WERI-Rb-1 (cell line): ENCODE measurements around the gene NOL9.

Experiments used
- DNase-seq: peaks from one replicate; pipeline ENCODE4 v3.0.0-alpha.2; 2020
- H3K27ac ChIP-seq: fragments of 250-450 bp; sonication (Bioruptor Pico); 2 replicates; pipeline ENCODE4 v1.5.1; 2020; ENCODE audit warnings: mild to moderate bottlenecking, moderate library complexity
- H3K27me3 ChIP-seq: fragments of 250-450 bp; sonication (Bioruptor Pico); 2 replicates; pipeline ENCODE4 v1.5.1; 2021; ENCODE audit warnings: mild to moderate bottlenecking, low read depth, moderate library complexity; ENCODE audit not compliant: insufficient read depth, severe bottlenecking
- H3K36me3 ChIP-seq: fragments of 250-450 bp; sonication (Bioruptor Pico); 2 replicates; pipeline ENCODE4 v1.5.1; 2020; ENCODE audit warnings: mild to moderate bottlenecking, moderate library complexity
- H3K4me3 ChIP-seq: 2 replicates; pipeline ENCODE4 v1.5.1; 2011; ENCODE audit warnings: low read depth, mild to moderate bottlenecking, control low read depth, low read length
- H3K9me3 ChIP-seq: fragments of 250-450 bp; sonication (Bioruptor Pico); 2 replicates; pipeline ENCODE4 v1.5.1; 2021; ENCODE audit warnings: mild to moderate bottlenecking, moderate library complexity; ENCODE audit not compliant: severe bottlenecking
- TF ChIP-seq, protein P1 (sequence below): IDR thresholded peaks from 2 replicates; pipeline ENCODE4 v1.5.1; 2011; ENCODE audit warnings: low read depth, mild to moderate bottlenecking, control low read depth, inconsistent platforms, low read length

NOL9 gene

DNA sequence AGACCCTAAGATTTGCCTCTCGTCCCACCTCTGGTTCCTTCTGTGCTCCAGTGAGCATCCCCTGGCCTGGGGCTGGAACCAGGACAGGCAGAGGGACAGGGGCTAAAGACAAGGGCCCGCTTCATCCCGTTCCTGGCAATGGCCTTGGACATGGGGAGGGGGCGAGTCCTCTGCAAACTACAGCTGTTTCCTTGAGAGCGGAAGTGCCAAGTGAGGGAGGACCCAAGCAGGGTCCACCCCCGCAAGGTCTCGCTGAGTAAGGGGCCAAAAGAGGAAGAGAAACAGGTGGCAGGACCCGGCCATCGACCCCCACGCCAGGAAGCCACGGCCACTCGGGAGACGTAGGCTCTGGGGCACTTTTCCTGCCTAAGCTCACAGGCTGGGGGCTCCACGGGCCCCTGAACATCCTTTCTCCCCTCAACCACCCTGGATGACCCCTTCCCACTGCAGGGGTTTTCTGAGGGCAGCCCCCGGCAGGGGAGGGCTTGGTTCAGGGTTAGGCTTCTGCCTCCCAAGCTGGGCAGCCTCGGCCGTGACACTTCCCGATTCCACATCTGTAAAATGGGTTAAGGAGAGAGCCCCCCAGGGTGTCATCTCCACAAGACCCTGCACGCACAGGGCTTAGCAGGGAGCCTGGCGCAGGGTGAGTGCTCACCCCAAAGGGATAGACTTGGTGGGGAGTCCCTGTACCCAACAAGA, 44.9 kb downstream of the NOL9 start:
- no peak for DNase-seq
- Histone ChIP-seq H3K4me3 (no peak overlapping the region), H3K27ac (no peak overlapping the region), H3K9me3 (no peaks in the 10 kb centered on the region), H3K27me3 (no peaks in the 10 kb centered on the region), H3K36me3 (no peaks in the 10 kb centered on the region)
- TF ChIP-seq, protein P1, sequence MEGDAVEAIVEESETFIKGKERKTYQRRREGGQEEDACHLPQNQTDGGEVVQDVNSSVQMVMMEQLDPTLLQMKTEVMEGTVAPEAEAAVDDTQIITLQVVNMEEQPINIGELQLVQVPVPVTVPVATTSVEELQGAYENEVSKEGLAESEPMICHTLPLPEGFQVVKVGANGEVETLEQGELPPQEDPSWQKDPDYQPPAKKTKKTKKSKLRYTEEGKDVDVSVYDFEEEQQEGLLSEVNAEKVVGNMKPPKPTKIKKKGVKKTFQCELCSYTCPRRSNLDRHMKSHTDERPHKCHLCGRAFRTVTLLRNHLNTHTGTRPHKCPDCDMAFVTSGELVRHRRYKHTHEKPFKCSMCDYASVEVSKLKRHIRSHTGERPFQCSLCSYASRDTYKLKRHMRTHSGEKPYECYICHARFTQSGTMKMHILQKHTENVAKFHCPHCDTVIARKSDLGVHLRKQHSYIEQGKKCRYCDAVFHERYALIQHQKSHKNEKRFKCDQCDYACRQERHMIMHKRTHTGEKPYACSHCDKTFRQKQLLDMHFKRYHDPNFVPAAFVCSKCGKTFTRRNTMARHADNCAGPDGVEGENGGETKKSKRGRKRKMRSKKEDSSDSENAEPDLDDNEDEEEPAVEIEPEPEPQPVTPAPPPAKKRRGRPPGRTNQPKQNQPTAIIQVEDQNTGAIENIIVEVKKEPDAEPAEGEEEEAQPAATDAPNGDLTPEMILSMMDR: no peak

DNA sequence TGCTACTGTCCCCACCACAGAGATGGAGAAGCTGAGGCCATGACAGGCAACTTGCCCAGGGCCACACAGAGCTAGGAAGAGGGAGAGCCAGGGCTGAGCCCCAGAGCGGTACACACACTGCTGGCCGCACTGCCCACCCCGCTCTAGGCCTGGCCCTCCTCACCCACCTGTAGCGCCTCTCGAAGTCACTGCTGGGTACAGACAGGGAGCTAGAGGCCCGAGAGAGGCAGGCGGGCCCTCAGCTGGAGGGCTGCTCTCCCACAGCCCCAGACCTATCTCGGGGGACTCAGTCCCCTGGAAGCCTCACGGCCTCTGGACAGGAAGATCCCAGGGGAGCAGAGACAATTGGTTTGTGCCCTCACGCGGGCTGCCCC, 45.5 kb downstream of the NOL9 start:
- H3K9me3 ChIP-seq: no peaks in the 10 kb centered on the region
- TF ChIP-seq, protein P1: no peak
- no peaks in the 10 kb centered on the region for H3K36me3 ChIP-seq
- no peak overlapping the region; the same call in 1 of the 2 replicates for H3K27ac ChIP-seq
- H3K27me3 ChIP-seq: no peaks in the 10 kb centered on the region
- no peak for DNase-seq
- no peak overlapping the region for H3K4me3 ChIP-seq

DNA sequence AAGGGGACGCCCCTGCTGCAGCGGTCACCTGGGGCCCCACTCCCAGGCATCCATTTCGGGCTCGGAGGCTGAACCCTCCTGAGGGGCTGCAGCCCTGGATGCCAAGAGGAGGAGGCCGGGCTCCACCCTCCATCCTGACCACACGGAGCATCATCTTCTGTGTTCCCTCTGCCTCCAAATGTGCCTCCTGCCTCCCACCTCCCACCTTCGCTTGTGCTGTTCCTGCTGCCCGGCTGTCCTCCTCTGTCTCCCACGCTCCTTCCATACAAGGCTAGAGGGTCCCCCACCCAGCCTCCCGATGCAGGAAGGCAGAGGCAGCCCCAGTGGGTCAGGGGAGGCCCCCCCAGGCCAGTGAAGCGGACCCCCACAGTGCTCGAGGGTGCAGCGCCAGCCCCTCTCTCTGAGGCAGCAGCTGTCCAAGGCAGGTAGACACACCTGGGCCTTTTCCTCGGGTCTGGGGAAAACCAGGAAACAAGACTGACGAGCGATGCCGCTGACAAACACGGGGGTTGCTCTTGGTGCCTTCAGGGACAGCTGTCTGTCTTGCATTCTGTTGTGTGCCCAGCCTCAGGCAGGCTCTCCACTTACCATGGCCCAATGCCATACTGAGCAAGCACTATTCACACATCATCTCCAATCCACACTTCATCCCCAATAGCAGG, 46.0 kb downstream of the NOL9 start:
- Histone ChIP-seq H3K4me3 (no peak overlapping the region), H3K36me3 (no peaks in the 10 kb centered on the region), H3K27ac (no peak overlapping the region; the same call in 1 of the 2 replicates), H3K27me3 (no peaks in the 10 kb centered on the region), H3K9me3 (no peaks in the 10 kb centered on the region)
- no peak for DNase-seq
- TF ChIP-seq, protein P1: no peak

DNA sequence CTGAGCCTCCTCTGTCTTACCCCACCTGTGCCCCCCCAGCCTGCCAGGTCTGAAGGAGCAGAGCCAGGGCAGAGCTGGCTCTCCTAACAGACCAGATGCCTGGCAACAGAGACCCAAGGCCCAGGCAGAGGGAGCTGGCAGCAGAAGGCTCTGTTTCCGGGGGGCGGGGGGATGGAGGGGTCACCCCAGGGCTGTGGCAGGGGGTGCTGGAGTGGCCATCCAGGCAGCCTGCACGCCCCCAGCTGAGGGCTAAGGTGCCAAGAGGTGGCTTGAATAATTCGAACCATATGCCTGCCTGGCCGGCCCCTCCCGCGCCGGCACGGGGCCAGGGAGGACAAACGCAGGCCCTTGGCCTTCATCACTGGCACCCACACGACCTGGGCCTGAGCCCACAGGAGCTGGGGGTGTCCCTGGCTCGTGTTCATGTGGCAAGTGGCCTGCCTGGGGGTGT, 46.8 kb downstream of the NOL9 start:
- TF ChIP-seq, protein P1: no peak
- Histone ChIP-seq H3K27ac (no peak overlapping the region), H3K4me3 (no peak overlapping the region), H3K27me3 (no peaks in the 10 kb centered on the region), H3K9me3 (no peaks in the 10 kb centered on the region), H3K36me3 (no peaks in the 10 kb centered on the region)
- no peak for DNase-seq

DNA sequence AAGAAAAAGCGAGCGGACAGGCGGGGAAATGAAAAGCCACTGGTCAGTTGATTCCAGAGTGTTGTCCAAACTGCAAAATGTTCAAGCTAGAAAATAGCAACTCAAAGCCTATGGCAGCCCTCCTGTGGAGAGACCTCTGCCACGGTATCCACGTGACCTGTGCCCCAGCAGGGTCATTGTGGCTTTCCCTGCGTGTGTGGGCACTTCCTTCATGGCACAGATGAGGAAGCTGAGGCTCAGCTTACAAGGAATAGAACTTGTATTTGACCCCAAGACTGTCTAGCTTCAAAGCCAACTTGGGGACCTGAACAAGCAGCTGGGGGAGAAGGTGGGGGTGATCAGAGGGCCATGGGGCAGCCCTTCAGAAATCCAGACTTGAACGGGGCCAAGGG, 47.3 kb downstream of the NOL9 start:
- H3K9me3 ChIP-seq: no peaks in the 10 kb centered on the region
- H3K4me3 ChIP-seq: no peak overlapping the region
- no peak for DNase-seq
- H3K27ac ChIP-seq: no peak overlapping the region
- TF ChIP-seq, protein P1: no peak
- no peaks in the 10 kb centered on the region for H3K27me3 ChIP-seq
- no peaks in the 10 kb centered on the region for H3K36me3 ChIP-seq
